GM12878 (cell line): Measurements from ENCODE around the gene ACSL1. TPM values are rescaled to one million over a fixed set of nuclear protein-coding genes. Genes with fewer than 3 reads are reported as not detected.

Experiments
- BCL11A ChIP-seq: IDR thresholded peaks from 2 replicates; pipeline ENCODE4 v1.6.1; 2011; ENCODE audit warnings: low read depth, low read length
- CBFB ChIP-seq: IDR thresholded peaks from 2 replicates; pipeline ENCODE4 v1.6.1; 2016; ENCODE audit warnings: antibody characterized with exemption, low read depth
- CEBPB ChIP-seq, 2 experiments: fragments of 150-350 bp in 1 of 2; IDR thresholded peaks; 2 replicates each; pipeline ENCODE4 v1.6.1; 2012 to 2014; ENCODE audit warnings: low read depth in 2 of 2, low read length in 2 of 2, borderline replicate concordance in 1 of 2, inconsistent platforms in 1 of 2
- EED ChIP-seq: sonication (generic); IDR thresholded peaks from 2 replicates; pipeline ENCODE4 v1.6.1; 2016; ENCODE audit warnings: antibody characterized with exemption, low read depth
- EP300 ChIP-seq, 2 experiments: fragments of 150-350 bp in 1 of 2; IDR thresholded peaks; 2 replicates each; pipeline ENCODE4 v1.6.1; 2011 to 2012; ENCODE audit warnings: low read depth in 2 of 2, low read length in 2 of 2, borderline replicate concordance in 1 of 2, improper control_type of control experiment in 1 of 2, inconsistent platforms in 1 of 2; ENCODE audit not compliant: control insufficient read depth in 1 of 2
- ETV6 ChIP-seq, 2 experiments: fragments of 450-650 bp in 1 of 2; IDR thresholded peaks in 1 of 2; conservative IDR thresholded peaks in 1 of 2; 2 replicates each; pipeline ENCODE4 v1.6.1; 2014; ENCODE audit warnings: antibody characterized with exemption in 1 of 2, borderline replicate concordance in 1 of 2, low read depth in 1 of 2, mild to moderate bottlenecking in 1 of 2, moderate library complexity in 1 of 2
- FOXM1 ChIP-seq: IDR thresholded peaks from 2 replicates; pipeline ENCODE4 v1.6.1; 2012; ENCODE audit warnings: low read depth, mild to moderate bottlenecking, inconsistent platforms, low read length, moderate library complexity
- IKZF1 ChIP-seq: fragments of 450-650 bp; conservative IDR thresholded peaks from 2 replicates; pipeline ENCODE4 v1.6.1; 2017; ENCODE audit warnings: antibody characterized with exemption, mild to moderate bottlenecking
- IKZF2 ChIP-seq, 2 experiments: fragments of 450-650 bp; IDR thresholded peaks; 2 replicates each; pipeline ENCODE4 v1.6.1; 2017; ENCODE audit warnings: mild to moderate bottlenecking in 2 of 2, moderate library complexity in 2 of 2
- IRF4 ChIP-seq: IDR thresholded peaks from 2 replicates; pipeline ENCODE4 v1.6.1; 2011; ENCODE audit warnings: low read depth, low read length
- JUNB ChIP-seq: IDR thresholded peaks from 2 replicates; pipeline ENCODE4 v1.6.1; 2016; ENCODE audit warnings: antibody characterized with exemption, mild to moderate bottlenecking
- MEF2A ChIP-seq: IDR thresholded peaks from 2 replicates; pipeline ENCODE4 v1.6.1; 2011; ENCODE audit warnings: low read depth, mild to moderate bottlenecking, low read length, moderate library complexity; ENCODE audit not compliant: insufficient read depth
- MEF2B ChIP-seq: fragments of 450-650 bp; IDR thresholded peaks from 2 replicates; pipeline ENCODE4 v1.6.1; 2018; ENCODE audit warnings: mild to moderate bottlenecking, moderate library complexity; ENCODE audit not compliant: partially characterized antibody, poor library complexity, severe bottlenecking
- MLLT1 ChIP-seq: fragments of 450-650 bp; IDR thresholded peaks from 2 replicates; pipeline ENCODE4 v1.6.1; 2016; ENCODE audit warnings: mild to moderate bottlenecking
- MTA3 ChIP-seq: IDR thresholded peaks from 2 replicates; pipeline ENCODE4 v1.6.1; 2012; ENCODE audit warnings: low read length, inconsistent platforms, borderline replicate concordance
- MYB ChIP-seq: fragments of 150-350 bp; IDR thresholded peaks from 2 replicates; pipeline ENCODE4 v1.6.1; 2014; ENCODE audit warnings: mild to moderate bottlenecking, low read depth, low read length, borderline replicate concordance
- NFYA ChIP-seq: IDR thresholded peaks from 2 replicates; pipeline ENCODE4 v1.6.1; 2011; ENCODE audit warnings: low read depth, mild to moderate bottlenecking, low read length, improper control_type of control experiment, borderline replicate concordance
- NR2F1 ChIP-seq: fragments of 450-650 bp; conservative IDR thresholded peaks from 2 replicates; pipeline ENCODE4 v1.6.1; 2017; ENCODE audit warnings: mild to moderate bottlenecking
- POU2F2 ChIP-seq: IDR thresholded peaks from 3 replicates; pipeline ENCODE4 v1.6.1; 2011; ENCODE audit warnings: low read depth, mild to moderate bottlenecking, low read length, borderline replicate concordance
- RB1 ChIP-seq: fragments of 450-650 bp; formaldehyde crosslinking; IDR thresholded peaks from 2 replicates; pipeline ENCODE4 v1.6.1; 2017; ENCODE audit warnings: mild to moderate bottlenecking, borderline replicate concordance
- TAF1 ChIP-seq: IDR thresholded peaks from 2 replicates; pipeline ENCODE4 v1.6.1; 2011; ENCODE audit warnings: mild to moderate bottlenecking, low read depth, low read length, borderline replicate concordance
- TBL1XR1 ChIP-seq: IDR thresholded peaks from 2 replicates; pipeline ENCODE4 v1.6.1; 2012; ENCODE audit warnings: low read depth, low read length, improper control_type of control experiment
- ZNF24 ChIP-seq: fragments of 450-650 bp; IDR thresholded peaks from 2 replicates; pipeline ENCODE4 v1.6.1; 2017; ENCODE audit warnings: antibody characterized with exemption, mild to moderate bottlenecking
- polyA plus RNA-seq, 11 experiments: library from polyadenylated mRNA; depleted of rRNA in 4 of 11; unstranded in 6 of 11; stranded (reverse) in 5 of 11; fragments of >200 nt; fragmentation: Nextera tagmentation in 4 of 11; fragmentation: Illumina TruSeq in 1 of 11; extraction: Ambion mirVana in 4 of 11; extraction: Trizol in 1 of 11; gene quantifications; 1 replicate in 1 of 11; 2 replicates in 10 of 11; pipeline versions ENCODE4 v1.2.1 to v1.2.3, GENCODE V29; 2011 to 2016; ENCODE audit warnings: inconsistent platforms in 2 of 11, missing spikeins in 2 of 11, low read depth in 1 of 11
- total RNA-seq, 4 experiments: library from RNA; depleted of rRNA in 3 of 4; stranded (reverse); fragments of >200 nt in 3 of 4; fragmentation: Illumina TruSeq in 1 of 4; extraction: Trizol in 1 of 4; gene quantifications; 2 replicates each; pipeline versions ENCODE4 v1.2.1 to v1.2.3, GENCODE V29; 2013 to 2021
- TF ChIP-seq, protein P1 (sequence below): fragments of 450-650 bp; IDR thresholded peaks from 2 replicates; pipeline ENCODE4 v1.6.1; 2017; ENCODE audit warnings: low read depth, mild to moderate bottlenecking, moderate library complexity

Gene ACSL1
- total and polyA plus RNA-seq, 10 of the 15 experiments (the other 5 are each of a cell fraction or from before 2014, with no cell fraction given): 30.7 to 68.1 (median 58.7) TPM

DNA sequence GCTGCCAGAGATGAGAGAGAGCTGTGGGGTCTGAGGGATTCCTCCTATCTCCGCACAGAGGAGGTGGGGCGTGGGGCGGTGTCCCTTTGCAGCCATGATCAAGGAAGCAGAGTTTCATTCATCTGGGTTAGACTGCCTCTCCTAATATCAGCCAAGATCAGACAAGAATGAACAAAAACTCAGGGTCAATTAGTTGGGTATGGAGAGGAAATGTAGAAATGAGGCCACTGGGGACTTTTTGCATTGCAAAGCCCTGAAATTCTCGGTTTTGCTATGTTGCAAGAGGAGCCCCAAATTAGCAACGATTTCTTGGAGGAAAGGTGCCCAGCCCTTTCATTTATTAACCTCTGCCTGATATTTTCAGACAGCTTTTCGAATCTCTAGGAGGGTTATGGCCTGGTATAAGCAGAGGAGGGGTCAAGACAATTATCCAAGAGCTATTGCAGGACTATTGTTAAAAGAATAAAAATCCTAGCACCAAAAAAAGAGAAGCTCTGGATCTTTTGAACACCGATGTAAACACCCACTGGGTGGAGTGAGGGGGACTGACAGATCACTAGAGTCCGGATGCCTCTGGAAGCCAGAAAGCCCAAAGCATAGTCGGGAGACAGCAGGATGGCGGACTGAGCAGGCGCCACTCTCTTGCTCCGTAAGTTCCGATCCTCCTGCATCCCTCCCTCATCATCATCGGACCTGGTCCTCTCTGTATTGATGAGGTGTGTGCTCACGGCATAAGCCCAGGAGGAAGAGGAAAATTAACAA lies 34.4 kb upstream of the ACSL1 start (continued):
- TF ChIP-seq IKZF1 (peak; percentile 67), MLLT1 (0 out of 2 replicates have a peak, but pooled peaks have one; percentile 18), MEF2B (peak; percentile 70), IKZF2 (IDR thresholded peaks at IDR 0.05) (peak; percentile 32 to 70; a peak in 3 of 4 replicates), POU2F2 (peak; percentile 27; the same call in 1 of the 3 replicates), TBL1XR1 (0 out of 2 replicates have a peak, but pooled peaks have one; percentile 47), ZNF24 (0 out of 2 replicates have a peak, but pooled peaks have one; percentile 53), NFYA (no peak), NR2F1 (0 out of 2 replicates have a peak, but pooled peaks have one; percentile 24), IRF4 (0 out of 2 replicates have a peak, but pooled peaks have one; percentile 16), CBFB (no peak), MYB (no peak), TAF1 (peak; percentile 23; the same call in 1 of the 2 replicates), EED (peak; percentile 68), EP300 (IDR thresholded peaks at IDR 0.05; ENCODE audit: borderline replicate concordance in 1 of 2, control insufficient read depth in 1 of 2, low read depth in 2 of 2, low read length in 2 of 2) (peak; percentile 17 to 57; a peak in 2 of 4 replicates), CEBPB (IDR thresholded peaks at IDR 0.05; ENCODE audit: borderline replicate concordance in 1 of 2, low read depth in 2 of 2, low read length in 2 of 2) (peak; percentile 69 to 89; a peak in 3 of 4 replicates), FOXM1 (peak; percentile 57; the same call in 1 of the 2 replicates), ETV6 (conservative IDR thresholded peaks at IDR 0.05 in 1 of 2, IDR thresholded peaks at IDR 0.05 in 1 of 2; ENCODE audit: borderline replicate concordance in 1 of 2, low read depth in 1 of 2) (peak in 1 of 2 experiments; percentile 73; a peak in 1 of 4 replicates), JUNB (peak; percentile 51), BCL11A (peak; percentile 38; the same call in 1 of the 2 replicates), MEF2A (no peak), MTA3 (peak; percentile 70; the same call in 1 of the 2 replicates), RB1 (no peak)
- TF ChIP-seq, protein P1, sequence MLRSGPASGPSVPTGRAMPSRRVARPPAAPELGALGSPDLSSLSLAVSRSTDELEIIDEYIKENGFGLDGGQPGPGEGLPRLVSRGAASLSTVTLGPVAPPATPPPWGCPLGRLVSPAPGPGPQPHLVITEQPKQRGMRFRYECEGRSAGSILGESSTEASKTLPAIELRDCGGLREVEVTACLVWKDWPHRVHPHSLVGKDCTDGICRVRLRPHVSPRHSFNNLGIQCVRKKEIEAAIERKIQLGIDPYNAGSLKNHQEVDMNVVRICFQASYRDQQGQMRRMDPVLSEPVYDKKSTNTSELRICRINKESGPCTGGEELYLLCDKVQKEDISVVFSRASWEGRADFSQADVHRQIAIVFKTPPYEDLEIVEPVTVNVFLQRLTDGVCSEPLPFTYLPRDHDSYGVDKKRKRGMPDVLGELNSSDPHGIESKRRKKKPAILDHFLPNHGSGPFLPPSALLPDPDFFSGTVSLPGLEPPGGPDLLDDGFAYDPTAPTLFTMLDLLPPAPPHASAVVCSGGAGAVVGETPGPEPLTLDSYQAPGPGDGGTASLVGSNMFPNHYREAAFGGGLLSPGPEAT: peak; percentile 59; the same call in 1 of the 2 replicates
- TF ChIP-seq, all 136 proteins: peak for 27
